AG04450 (cell line): Measurements from ENCODE around the gene EXOC8. TPM values are rescaled to one million over a fixed set of nuclear protein-coding genes. Genes with fewer than 3 reads are reported as not detected.

Experiments used
- CTCF ChIA-PET: fragments of 300-600, 350-600 bp; formaldehyde crosslinking; extraction: SDS; loops from one replicate; lab custom pipeline; 2022; ENCODE audit warnings: antibody characterized with exemption, inconsistent platforms; lab: Charles Lee
- POLR2A ChIA-PET: fragments of 350-600 bp; formaldehyde crosslinking; extraction: SDS; loops from one replicate; lab custom pipeline; 2021; ENCODE audit warnings: antibody characterized with exemption, inconsistent platforms; lab: Yijun Ruan, JAX
- DNase-seq: peaks from one replicate; pipeline ENCODE4 v3.0.0-alpha.2; 2011; ENCODE audit warnings: low read depth, low spot score
- H3K27ac ChIP-seq: one replicate; pipeline ENCODE4 v1.5.1; 2012; ENCODE audit warnings: low read depth, low read length, control low read depth
- H3K27me3 ChIP-seq: one replicate; pipeline ENCODE4 v1.6.0; 2012; ENCODE audit warnings: low read length; ENCODE audit not compliant: control insufficient read depth, insufficient read depth
- H3K4me3 ChIP-seq: 2 replicates; pipeline ENCODE4 v1.5.1; 2011; ENCODE audit warnings: mild to moderate bottlenecking, low read depth, low read length, control low read depth
- H3K9me3 ChIP-seq: 2 replicates; pipeline ENCODE4 v1.5.1; 2012; ENCODE audit warnings: low read length; ENCODE audit not compliant: control insufficient read depth, insufficient read depth
- CTCF ChIP-seq: IDR thresholded peaks from 2 replicates; pipeline ENCODE4 v1.5.1; 2011; ENCODE audit warnings: low read depth, low read length, control low read depth, inconsistent platforms
- polyA plus RNA-seq: library from polyadenylated mRNA; depleted of rRNA; stranded (reverse); fragments of >200 nt; gene quantifications from 2 replicates; pipeline ENCODE4 v1.2.3, GENCODE V29; 2011

The EXOC8 gene
- polyA plus RNA-seq, 1 experiment, result 5.0 TPM

- POLR2A ChIA-PET, result interaction anchor here (0.6 kb wide), 1 partner anchor 10 kb away, joined by 3 read pairs; the partner anchor contains the start of genes EXOC8 and SPRTN
- TF ChIP-seq CTCF, result no peak
- CTCF ChIA-PET, result no interaction called here
- no peak for DNase-seq
- Histone ChIP-seq H3K9me3 (no peaks in the 10 kb centered on the region), H3K27ac (no peak overlapping the region), H3K4me3 (no peak overlapping the region), H3K27me3 (no peaks in the 10 kb centered on the region)
Observed at GRCh38 chr1:231347961-231348360, 10.3 kb upstream of the EXOC8 start.

GRCh38 chr1:231340328-231341013 is 2.8 kb upstream of the EXOC8 start:
- ChIA-PET POLR2A (no interaction called here), CTCF (no interaction called here)
- peaks cover 5% of the 10 kb centered on the region; the same call in 1 of the 2 replicates for H3K9me3 ChIP-seq
- no peak overlapping the region for H3K27ac ChIP-seq
- no peak for TF ChIP-seq CTCF
- no peak for DNase-seq
- no peaks in the 10 kb centered on the region for H3K27me3 ChIP-seq
- no peak overlapping the region for H3K4me3 ChIP-seq

GRCh38 chr1:231338270-231339128 is 847 bp upstream of the EXOC8 start, which contains the start of gene SPRTN:
TSS of gene SPRTN (plus strand) at chr1:231338293. CDS start at chr1:231338384, 91 bp downstream.
- H3K27me3 ChIP-seq, result no peaks in the 10 kb centered on the region
- TF ChIP-seq CTCF, result no peak
- ChIA-PET CTCF (interaction anchor here (0.8 to 3.3 kb wide), 5 partner anchors 17 to 268 kb away, joined by 3 to 14 read pairs (median 10); no protein-coding TSS in a partner anchor), POLR2A (interaction anchor here (0.6 to 1.5 kb wide), 15 partner anchors 10 to 360 kb away, joined by 3 to 12 read pairs (median 4); partner anchors contain the start of genes EGLN1 and TSNAX)
- DNase-seq, result no peak
- H3K9me3 ChIP-seq, result peaks cover 5% of the 10 kb centered on the region; the same call in 1 of the 2 replicates
- peak within 1 kb of the TSS; percentile 99 for H3K27ac ChIP-seq
- peak within 1 kb of the TSS; percentile 99 for H3K4me3 ChIP-seq

GRCh38 chr1:231337043-231337471 is 595 bp downstream of the EXOC8 start:
- no peak for DNase-seq
- no peak for TF ChIP-seq CTCF
- ChIA-PET POLR2A (interaction anchor here (0.6 to 1.5 kb wide), 6 partner anchors 83 to 428 kb away, joined by 3 to 6 read pairs (median 4); partner anchors contain the start of gene EGLN1), CTCF (interaction anchor here (1.1 to 3.3 kb wide), 3 partner anchors 20 to 270 kb away, joined by 5 to 14 read pairs (median 10); no protein-coding TSS in a partner anchor)
- peaks cover 5% of the 10 kb centered on the region; the same call in 1 of the 2 replicates for H3K9me3 ChIP-seq
- peak overlapping the region; percentile 99 for H3K4me3 ChIP-seq
- H3K27me3 ChIP-seq, result no peaks in the 10 kb centered on the region
- peak overlapping the region; percentile 99 for H3K27ac ChIP-seq
